GM10847 (cell line): Measurements from ENCODE around the gene TJP2.
A peak's percentile ranks its signal among the peaks of the same experiment; 100 is the strongest.

Source experiments
- POLR2A ChIP-seq: IDR thresholded peaks from 2 replicates; pipeline ENCODE4 v1.6.1; 2011; ENCODE audit not compliant: insufficient read length; ENCODE audit errors: extremely low read depth

TJP2 gene

DNA sequence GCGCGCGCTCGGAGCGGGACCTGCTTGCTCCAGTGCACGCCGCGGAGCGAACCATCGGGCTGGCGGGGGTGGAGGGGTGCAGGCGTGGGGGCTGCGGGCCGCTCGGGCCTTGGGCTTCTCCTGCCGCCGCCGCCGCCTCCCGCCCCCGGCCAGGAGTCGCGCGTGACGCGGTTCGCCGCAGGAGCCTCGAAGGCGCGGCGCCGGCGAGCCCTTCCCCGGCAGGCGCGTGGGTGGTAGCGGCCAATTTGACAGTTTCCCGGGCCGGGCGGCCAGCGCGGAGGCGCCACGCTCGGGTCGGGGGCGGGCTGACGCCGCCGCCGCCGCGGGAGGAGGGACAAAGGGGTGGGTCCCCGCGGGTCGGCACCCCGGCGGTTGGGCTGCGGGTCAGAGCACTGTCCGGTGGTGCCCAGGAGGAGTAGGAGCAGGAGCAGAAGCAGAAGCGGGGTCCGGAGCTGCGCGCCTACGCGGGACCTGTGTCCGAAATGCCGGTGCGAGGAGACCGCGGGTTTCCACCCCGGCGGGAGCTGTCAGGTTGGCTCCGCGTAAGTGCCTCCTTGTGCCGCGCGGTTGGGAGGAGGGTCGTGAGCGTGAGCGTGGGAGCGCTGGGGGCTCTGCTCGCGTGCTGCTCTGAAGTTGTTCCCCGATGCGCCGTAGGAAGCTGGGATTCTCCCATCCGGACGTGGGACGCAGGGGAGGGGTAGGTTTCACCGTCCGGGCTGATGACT lies at the start of gene TJP2:
TJP2 (plus strand) TSS at position 387 of the 725 bp plus-strand sequence; CDS start at position 483, 96 bp downstream.
- TF ChIP-seq POLR2A = peak; percentile 27

DNA sequence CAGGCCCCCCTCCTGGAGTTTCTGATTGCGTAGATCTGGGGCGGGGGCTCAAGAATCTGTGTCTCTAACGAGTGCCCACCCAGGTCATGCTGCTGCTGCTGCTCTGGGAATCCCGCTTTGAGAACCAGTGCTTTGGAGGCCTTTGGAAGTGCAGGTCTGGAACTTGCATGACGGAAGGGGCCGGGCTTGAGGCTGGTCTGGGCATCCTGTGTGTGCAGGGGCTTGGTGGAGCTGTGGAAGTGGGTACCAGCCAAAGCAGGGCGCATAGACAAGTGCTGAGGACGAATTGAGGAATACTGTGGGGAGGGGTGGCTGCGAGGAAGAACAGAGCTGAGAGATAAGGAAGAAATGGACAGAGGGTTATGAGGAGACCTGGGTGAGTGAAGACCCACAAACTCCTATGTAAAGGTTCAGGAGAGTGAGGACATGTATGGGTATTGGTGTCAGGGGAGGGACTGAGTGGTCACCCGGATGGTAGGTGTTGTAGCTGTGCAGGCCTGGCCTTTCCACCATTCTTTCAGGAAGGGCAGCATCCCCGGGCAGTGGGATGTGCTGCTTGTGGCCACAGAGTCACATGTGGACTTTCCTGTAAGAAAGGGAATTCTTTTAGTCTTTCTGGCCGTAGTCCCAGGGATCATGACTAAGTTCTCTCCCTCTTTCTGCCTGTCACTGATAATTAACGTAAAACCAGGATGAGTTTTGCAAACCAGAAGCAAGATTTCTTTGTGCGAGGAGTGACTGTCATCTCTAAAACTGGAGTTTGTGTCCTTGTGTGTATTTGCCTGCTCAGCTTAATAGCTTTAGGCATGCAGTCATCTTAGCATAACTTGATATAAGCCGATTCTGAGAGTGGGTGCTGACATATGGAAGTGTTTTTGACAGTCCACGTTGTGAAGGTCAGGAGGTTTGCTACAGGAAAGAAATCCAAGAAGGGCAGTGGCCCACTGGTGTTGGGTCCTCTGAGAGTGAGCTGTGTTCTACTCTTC lies 43.3 kb upstream of the TJP2 start:
- TF ChIP-seq POLR2A = no peak

DNA sequence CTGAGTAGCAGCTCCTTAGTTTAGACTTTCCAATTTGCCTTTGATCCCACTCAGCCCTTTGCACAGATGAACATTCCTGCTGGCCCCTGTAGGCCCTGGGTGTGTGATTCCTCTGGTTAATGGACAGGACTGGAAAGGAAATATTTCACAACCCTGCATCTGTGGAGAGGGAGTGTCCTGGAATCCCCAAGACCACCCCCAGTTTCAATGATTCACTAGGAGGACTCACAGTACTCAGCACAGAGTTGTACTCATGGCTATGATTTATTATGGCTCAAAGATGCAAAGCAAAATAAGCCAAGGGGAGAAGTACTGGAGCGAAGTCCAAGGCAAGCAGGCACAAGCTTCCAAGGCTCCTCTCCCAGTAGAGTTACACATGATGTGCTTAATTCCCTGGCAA lies 42.4 kb upstream of the TJP2 start:
- TF ChIP-seq POLR2A = no peak

DNA sequence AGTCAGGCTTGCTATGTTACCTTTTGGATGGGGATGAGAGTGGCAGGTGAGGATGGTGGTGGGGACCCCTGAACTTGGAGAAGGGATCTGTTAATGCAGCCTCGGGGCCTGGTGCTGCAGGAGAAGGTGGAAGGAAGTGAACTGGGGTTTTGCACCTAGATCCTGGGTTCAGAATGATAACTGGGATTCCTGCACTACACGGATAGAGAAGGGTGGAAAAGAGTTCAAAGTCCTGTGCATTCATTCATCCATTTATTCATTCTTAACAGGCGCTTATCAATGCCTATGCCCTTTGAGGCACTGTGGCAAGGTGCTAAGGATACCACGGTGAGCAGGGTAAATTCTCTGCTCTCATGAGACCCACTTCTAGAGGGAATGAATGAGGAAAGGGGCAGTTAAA lies 41.7 kb upstream of the TJP2 start:
- no peak for TF ChIP-seq POLR2A

DNA sequence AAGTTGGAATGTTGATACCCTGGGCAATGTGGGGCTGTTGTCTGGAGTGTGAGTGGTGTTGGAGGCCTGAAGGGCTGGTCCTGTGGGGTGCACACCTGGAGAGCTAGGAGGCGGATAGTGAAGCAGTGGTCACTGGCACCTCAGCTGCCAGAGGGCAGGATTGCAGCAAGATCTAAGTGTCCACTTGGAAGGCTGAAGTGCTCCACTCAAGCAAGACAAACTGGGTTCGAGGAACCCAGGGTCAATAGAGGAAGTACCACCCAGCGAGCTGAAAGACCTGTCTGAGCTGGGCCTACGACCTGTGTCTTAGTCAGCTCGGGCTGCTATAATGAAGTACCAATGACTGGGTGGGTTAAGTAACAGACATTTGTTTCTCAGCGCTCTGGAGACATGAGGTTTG lies 39.7 kb upstream of the TJP2 start:
- no peak for TF ChIP-seq POLR2A

DNA sequence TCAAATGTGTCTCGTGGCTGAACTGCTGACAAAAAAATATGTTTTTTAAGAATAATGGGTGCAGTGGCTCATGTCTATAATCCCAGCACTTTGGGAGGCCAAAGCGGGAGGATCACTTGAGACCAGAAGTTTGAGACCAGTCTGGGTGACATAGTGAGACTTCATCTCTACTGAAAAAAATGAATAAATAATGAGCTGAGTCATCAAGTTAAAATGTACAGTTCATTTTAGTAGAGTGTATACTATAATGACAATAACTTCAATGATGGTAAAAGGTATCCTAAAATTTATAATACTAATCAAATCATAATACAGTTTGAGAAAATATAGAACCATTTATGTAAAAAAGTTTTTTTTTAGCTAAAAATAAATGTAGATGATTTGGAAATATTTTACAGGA lies 37.9 kb upstream of the TJP2 start:
- TF ChIP-seq POLR2A = no peak

DNA sequence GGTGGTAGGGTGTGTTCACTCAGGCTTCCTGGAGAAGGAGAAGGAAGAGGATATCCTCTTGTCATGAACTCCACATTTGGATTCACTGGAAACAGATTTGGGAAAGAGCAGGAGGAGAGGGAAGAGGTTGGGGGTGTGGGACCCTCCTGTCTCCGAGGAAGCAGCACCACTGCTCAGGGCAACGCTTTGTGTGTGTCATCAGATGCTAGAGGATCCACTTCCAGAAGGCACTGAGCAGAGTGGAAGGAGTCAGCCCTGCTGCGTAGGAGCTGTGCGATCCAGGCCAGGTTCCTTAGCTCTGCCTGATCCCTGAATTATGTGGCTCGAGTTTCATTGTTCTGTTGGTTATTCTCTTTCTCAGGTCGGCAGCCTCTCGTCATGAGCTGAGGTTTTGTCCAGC lies 37.3 kb upstream of the TJP2 start:
- TF ChIP-seq POLR2A = no peak

DNA sequence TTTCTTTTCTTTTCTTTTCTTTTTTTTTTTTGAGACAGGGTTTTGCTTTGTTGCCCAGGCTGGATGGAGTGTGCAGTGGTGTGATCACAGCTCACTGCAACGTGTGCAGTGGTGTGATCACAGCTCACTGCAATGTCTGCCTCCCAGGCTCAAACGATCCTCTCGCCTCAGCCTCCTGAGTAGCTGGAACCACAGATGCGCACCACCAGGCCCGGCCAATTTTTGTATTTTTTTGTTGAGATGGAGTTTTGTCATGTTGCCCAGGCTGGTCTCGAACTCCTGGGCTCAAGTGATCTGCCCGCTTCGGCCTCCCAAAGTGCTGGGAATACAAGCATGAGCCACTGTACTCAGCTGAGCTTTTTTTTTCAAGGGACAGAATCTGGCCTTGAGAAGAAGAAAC lies 36.8 kb upstream of the TJP2 start:
- no peak for TF ChIP-seq POLR2A

DNA sequence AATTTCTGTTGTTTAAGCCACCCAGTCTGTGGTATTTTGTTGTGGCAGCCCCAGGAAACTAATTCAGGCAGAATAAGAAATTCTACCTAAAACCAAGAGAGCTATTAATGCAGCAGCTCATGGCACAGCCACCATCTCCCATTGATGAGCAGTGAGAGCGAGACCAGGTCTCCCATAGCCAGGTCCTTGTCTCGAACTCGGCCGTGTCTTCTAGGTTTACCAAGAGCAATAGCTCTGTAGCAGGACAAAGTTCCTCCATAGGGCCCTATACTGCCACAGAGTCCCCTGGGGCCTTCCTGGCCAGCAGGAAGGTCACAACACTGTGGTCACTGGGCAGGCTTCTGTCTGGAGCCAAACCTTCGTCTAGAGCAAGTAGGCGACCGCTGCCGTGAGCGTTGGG lies 34.5 kb upstream of the TJP2 start:
- no peak for TF ChIP-seq POLR2A

DNA sequence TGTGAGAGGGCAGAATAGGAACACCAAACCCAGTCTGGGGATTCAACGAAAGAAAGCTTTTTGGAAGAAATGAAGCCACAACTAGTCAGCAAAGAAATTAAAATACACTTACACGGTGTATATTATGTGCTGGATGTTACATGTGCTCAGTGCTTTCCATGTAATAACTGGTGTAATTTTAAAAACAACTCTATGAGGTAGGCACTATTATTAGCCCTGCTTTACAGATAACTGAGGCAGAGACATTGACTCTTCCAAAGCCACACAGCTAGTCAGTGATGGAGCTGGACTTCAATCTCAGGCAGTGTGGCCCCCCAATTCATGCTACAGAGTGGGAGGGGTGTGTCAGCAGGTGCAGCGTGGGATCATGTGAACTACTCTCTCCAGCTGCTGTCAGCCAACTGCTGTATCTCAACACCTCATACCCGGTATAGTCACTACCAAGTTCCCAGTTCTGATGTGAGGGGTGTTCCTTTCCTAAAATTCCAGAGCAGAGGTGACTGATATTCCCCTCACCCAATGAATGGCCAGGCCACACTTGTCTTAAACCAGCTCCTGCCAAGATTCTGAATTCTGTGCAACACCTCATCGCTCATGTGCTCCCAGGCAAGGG lies 33.8 kb upstream of the TJP2 start:
- no peak for TF ChIP-seq POLR2A

DNA sequence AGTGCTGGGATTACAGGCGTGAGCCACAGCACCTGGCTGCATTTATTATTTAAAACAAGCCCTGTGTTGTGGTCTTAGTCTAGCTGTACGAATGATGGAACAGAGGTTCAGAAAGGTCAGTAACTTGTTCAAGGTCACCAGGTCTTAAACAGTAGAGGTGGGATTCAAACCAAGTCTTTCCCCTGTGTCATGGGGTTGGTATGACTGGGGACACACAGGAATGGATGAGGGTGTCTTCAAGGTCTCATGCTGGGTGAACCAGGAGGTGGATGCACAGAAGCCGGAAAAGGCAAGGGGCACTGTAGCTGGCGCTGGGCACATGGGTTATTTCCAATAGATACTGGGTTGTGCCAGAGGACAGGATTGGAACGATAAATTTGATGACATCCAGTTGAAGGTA lies 32.2 kb upstream of the TJP2 start:
- TF ChIP-seq POLR2A = no peak

DNA sequence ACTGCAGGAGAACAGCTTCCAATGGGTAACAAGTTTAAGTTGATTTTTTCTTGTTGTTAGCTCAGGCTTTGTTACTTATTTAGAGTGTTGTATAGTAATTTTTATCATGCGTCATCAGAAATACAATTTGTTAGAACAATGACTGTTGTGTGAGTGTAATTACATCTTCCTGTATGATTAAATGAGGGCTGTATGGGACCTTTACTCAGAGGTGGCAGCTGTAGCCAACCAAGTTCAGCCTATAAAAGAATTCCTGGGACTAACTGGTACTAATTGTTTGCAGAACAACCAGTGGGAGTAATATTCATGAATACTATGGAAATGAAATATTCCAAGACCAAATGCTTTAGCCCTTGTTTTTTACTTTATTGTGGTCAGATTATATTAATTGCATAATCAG lies 30.8 kb upstream of the TJP2 start:
- no peak for TF ChIP-seq POLR2A

DNA sequence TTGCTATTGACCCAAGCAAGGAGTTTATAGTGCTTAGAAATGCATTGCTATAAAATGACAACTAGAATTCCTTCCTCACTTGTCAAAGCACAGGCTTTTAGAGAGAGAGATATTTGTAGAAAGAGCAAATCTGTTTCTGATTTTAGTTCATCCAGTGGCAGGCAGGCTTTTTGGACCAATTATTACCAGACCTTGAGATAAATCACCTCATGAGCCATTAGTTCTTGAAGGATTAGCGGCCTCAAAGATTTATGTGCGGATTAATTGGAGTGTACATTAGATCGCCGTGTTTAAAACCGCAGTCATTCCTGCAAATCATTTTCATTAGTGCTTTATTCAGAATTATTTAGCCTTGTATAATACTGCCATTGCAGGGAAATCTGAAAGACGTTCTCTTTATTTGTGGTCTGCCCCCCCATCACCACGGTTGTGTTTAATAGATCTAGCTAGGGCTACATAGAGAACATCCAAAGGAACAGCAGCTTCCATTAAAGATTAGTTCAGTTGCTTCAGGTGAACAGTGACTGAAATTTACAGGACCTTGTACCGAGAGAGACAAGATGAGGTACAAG lies 28.8 kb upstream of the TJP2 start:
- TF ChIP-seq POLR2A = no peak

DNA sequence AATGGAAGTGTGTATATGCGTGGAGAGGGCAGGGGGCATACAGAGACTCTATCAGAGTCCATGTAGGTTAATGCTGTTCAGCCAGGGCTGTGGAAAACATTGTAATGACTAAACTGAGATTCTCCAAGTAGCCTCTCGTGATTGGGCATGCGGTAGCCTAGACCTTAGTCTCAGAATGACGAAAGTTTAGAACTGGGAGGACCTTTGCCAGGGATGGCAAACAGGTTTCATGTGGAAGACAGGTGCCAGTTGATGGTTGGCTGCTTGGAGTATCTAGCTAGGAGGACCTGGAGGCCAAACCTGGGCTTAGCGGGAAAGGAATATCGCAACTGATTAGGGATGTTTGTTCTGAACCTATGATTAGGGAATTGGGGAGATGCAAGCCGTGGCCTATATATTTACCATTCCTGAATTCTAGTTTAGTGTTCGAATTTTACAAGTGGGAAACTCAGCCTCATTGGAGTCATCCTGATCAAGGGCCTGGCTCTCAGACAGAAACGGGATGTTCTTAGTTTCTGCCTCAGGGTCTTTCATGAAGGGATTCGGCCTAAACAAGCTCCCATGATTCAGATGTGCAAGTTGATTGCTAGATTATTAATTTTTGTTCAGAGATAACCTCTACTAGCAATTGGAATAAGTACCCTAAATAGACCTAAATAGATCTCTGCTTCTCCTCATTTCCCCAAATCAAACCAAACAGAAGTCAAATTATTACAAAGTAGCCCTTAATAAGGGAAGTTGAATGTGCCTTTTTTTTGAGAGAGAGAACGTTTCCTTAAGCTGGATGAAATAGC lies 26.8 kb upstream of the TJP2 start:
- no peak for TF ChIP-seq POLR2A
